Activated T-cell treated with anti-CD3 and anti-CD28 coated beads, Interleukin-2, amount 50 U/mL, for 72 hours (primary cell): ENCODE measurements around the gene A1CF. TPM values are rescaled to one million over a fixed set of nuclear protein-coding genes. Genes with fewer than 3 reads are reported as not detected.

Experiments
- total RNA-seq, 2 donors: library from RNA; stranded (reverse); gene quantifications; one replicate each; pipeline ENCODE4 v1.2.3, GENCODE V29; 2022

A1CF gene
- total RNA-seq, 2 donors from 2014 or later: not detected

Other genes starting within 250 kb of the A1CF start
- gene ASAH2B, start 145.7 kb downstream of the A1CF start, total RNA-seq: 10 to 100 TPM; 11.1 to 12.0 TPM
- gene PRKG1, start 188.9 kb upstream of the A1CF start, total RNA-seq: not detected